DOHH2 (cell line): ENCODE results near the gene ANGPTL7.

ENCODE experiments used
- EZH2phosphoT487 ChIP-seq: fragments of 200-600 bp; sonication (generic); IDR thresholded peaks from 2 replicates; pipeline ENCODE4 v1.6.1; 2017; ENCODE audit warnings: borderline replicate concordance, mild to moderate bottlenecking, antibody characterized with exemption, low read length, moderate library complexity, mixed read lengths
- TF ChIP-seq, protein P1 (sequence below): fragments of 200-600 bp; sonication (generic); IDR thresholded peaks from one replicate; pipeline ENCODE4 v1.5.1; 2014; ENCODE audit warnings: antibody characterized with exemption, mild to moderate bottlenecking, low read depth, low read length; ENCODE audit not compliant: poor library complexity, severe bottlenecking

DNA sequence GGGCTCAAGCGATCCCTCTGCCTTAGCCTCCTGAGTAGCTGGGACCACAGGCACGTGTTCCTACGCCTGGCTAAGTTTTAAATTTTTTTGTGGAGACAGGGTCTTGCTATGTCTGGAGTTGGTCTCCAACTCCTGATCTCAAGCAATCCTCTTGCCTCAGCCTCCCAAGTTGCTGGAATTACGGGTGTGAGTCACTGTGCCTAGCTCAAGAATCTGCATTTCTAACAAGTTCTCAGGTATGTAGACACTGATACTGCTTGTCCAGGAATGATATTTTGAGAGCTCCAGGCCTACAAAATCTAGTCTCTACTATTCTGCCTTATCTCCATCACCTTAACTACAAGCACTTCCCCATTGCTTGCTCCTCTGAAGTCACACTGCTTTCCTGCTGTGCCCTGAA, 22.3 kb downstream of the ANGPTL7 start:
- TF ChIP-seq, protein P1, sequence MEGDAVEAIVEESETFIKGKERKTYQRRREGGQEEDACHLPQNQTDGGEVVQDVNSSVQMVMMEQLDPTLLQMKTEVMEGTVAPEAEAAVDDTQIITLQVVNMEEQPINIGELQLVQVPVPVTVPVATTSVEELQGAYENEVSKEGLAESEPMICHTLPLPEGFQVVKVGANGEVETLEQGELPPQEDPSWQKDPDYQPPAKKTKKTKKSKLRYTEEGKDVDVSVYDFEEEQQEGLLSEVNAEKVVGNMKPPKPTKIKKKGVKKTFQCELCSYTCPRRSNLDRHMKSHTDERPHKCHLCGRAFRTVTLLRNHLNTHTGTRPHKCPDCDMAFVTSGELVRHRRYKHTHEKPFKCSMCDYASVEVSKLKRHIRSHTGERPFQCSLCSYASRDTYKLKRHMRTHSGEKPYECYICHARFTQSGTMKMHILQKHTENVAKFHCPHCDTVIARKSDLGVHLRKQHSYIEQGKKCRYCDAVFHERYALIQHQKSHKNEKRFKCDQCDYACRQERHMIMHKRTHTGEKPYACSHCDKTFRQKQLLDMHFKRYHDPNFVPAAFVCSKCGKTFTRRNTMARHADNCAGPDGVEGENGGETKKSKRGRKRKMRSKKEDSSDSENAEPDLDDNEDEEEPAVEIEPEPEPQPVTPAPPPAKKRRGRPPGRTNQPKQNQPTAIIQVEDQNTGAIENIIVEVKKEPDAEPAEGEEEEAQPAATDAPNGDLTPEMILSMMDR = no peak
- TF ChIP-seq EZH2phosphoT487 = no peak
